Measurements from ENCODE around the gene SLC22A1. TPM values are rescaled to one million over a fixed set of nuclear protein-coding genes. Genes with fewer than 3 reads are reported as not detected.

Gene SLC22A1
- total and polyA plus RNA-seq, 5 donors from 2014 or later = 2.5 TPM; not detected in 4

DNA sequence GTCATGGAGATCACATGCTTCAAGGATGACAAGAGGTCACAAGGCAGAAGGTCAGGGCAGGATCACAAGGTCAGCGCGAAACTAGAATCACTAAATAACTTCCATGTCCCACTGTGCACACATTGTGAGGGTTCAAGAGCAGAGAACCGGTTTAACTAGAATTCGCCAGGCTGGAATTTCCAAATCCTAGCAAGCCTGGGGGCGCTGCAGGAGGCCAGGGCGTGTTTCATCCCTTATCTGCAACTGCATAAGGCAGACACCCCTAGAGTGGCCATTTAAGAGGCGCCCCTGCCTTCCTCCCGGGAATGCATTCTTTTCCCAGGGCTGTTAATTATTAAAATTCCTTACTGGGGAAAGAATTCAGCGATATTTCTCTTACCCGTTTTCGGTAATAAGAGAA is 40.2 kb upstream of the SLC22A1 start:
- Mint-ChIP-seq H3K4me3 (no peak overlapping the region), H3K36me3 (peaks cover 67% of the 10 kb centered on the region), H3K27me3 (no peaks in the 10 kb centered on the region), H3K27ac (no peak overlapping the region), H3K9me3 (no peaks in the 10 kb centered on the region), H3K4me1 (peaks cover 0 to 4% (median 1%) of the 10 kb centered on the region in 4 donors)
- H3K4me3 ChIP-seq (ENCODE audit: low read depth, low read length) = no peak overlapping the region
- no peak for ATAC-seq (ENCODE audit: low read depth in 2 of 2)
- DNase-seq = no peak
- no peaks in the 10 kb centered on the region for H3K9me3 ChIP-seq (ENCODE audit: control insufficient read depth in 2 of 2, low read length in 2 of 2)
- no peak overlapping the region for H3K27ac ChIP-seq (ENCODE audit: insufficient read depth, low read length, poor library complexity, severe bottlenecking)
- H3K36me3 ChIP-seq (ENCODE audit: control insufficient read depth, insufficient read depth, low read length) = peaks cover 94% of the 10 kb centered on the region
- H3K4me1 ChIP-seq (ENCODE audit: control insufficient read depth, insufficient read depth, low read length, poor library complexity, severe bottlenecking) = no peaks in the 10 kb centered on the region
- H3K27me3 ChIP-seq (ENCODE audit: control insufficient read depth, insufficient read depth, low read length) = no peaks in the 10 kb centered on the region

DNA sequence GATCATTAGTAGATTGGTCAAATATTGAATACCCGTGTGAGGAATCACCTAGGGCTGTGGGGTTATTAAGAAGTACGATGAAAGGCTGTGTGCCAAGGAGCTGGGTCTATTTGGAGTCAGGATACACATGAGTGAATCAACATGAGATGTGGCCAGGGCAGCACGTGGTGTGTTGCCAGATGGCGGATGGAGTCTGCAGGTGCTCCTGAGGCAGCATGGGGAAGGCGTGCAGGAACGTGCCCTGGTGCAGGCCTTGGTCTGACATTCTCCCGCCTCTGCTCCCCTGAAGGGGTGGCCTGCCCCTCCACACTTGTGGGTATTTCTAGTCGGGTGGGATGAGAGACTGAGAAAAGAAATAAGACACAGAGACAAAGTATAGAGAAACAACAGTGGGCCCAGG is 39.0 kb upstream of the SLC22A1 start:
- Histone ChIP-seq H3K4me3 (ENCODE audit: low read depth, low read length) (no peak overlapping the region), H3K27ac (ENCODE audit: insufficient read depth, low read length, poor library complexity, severe bottlenecking) (no peak overlapping the region), H3K27me3 (ENCODE audit: control insufficient read depth, insufficient read depth, low read length) (no peaks in the 10 kb centered on the region), H3K36me3 (ENCODE audit: control insufficient read depth, insufficient read depth, low read length) (peaks cover 93% of the 10 kb centered on the region), H3K4me1 (ENCODE audit: control insufficient read depth, insufficient read depth, low read length, poor library complexity, severe bottlenecking) (no peaks in the 10 kb centered on the region), H3K9me3 (ENCODE audit: control insufficient read depth in 2 of 2, low read length in 2 of 2) (no peaks in the 10 kb centered on the region)
- H3K9me3 Mint-ChIP-seq = no peaks in the 10 kb centered on the region
- no peak overlapping the region for H3K27ac Mint-ChIP-seq
- no peak overlapping the region for H3K4me3 Mint-ChIP-seq
- peaks cover 0 to 2% (median 0%) of the 10 kb centered on the region in 4 donors for H3K4me1 Mint-ChIP-seq
- ATAC-seq (ENCODE audit: low read depth in 2 of 2) (no peak), DNase-seq (no peak)
- no peaks in the 10 kb centered on the region for H3K27me3 Mint-ChIP-seq
- peaks cover 66% of the 10 kb centered on the region for H3K36me3 Mint-ChIP-seq

GRCh38 chr6:160084198-160084776 is 37.3 kb upstream of the SLC22A1 start:
- Mint-ChIP-seq H3K4me3 (no peak overlapping the region), H3K27ac (peak overlapping the region in 1 of 3 donors; percentile 57), H3K9me3 (no peaks in the 10 kb centered on the region), H3K36me3 (peaks cover 78% of the 10 kb centered on the region), H3K4me1 (peaks cover 0 to 2% (median 0%) of the 10 kb centered on the region in 4 donors), H3K27me3 (no peaks in the 10 kb centered on the region)
- Histone ChIP-seq H3K36me3 (ENCODE audit: control insufficient read depth, insufficient read depth, low read length) (peaks cover 93% of the 10 kb centered on the region), H3K9me3 (ENCODE audit: control insufficient read depth in 2 of 2, low read length in 2 of 2) (no peaks in the 10 kb centered on the region), H3K27me3 (ENCODE audit: control insufficient read depth, insufficient read depth, low read length) (no peaks in the 10 kb centered on the region), H3K4me3 (ENCODE audit: low read depth, low read length) (no peak overlapping the region), H3K27ac (ENCODE audit: insufficient read depth, low read length, poor library complexity, severe bottlenecking) (no peak overlapping the region), H3K4me1 (ENCODE audit: control insufficient read depth, insufficient read depth, low read length, poor library complexity, severe bottlenecking) (no peaks in the 10 kb centered on the region)
- DNase-seq = no peak
- no peak for ATAC-seq (ENCODE audit: low read depth in 2 of 2)

- Mint-ChIP-seq H3K9me3 (no peaks in the 10 kb centered on the region), H3K4me1 (peaks cover 0 to 2% (median 0%) of the 10 kb centered on the region in 4 donors), H3K4me3 (no peak overlapping the region), H3K27ac (peak overlapping the region in 2 of 3 donors; percentile 36 to 77), H3K36me3 (peaks cover 77% of the 10 kb centered on the region), H3K27me3 (no peaks in the 10 kb centered on the region)
- no peak for ATAC-seq (ENCODE audit: low read depth in 2 of 2)
- H3K4me1 ChIP-seq (ENCODE audit: control insufficient read depth, insufficient read depth, low read length, poor library complexity, severe bottlenecking) = no peaks in the 10 kb centered on the region
- no peak overlapping the region for H3K4me3 ChIP-seq (ENCODE audit: low read depth, low read length)
- no peak for DNase-seq
- no peaks in the 10 kb centered on the region for H3K27me3 ChIP-seq (ENCODE audit: control insufficient read depth, insufficient read depth, low read length)
- H3K27ac ChIP-seq (ENCODE audit: insufficient read depth, low read length, poor library complexity, severe bottlenecking) = no peak overlapping the region
- no peaks in the 10 kb centered on the region for H3K9me3 ChIP-seq (ENCODE audit: control insufficient read depth in 2 of 2, low read length in 2 of 2)
- peaks cover 93% of the 10 kb centered on the region for H3K36me3 ChIP-seq (ENCODE audit: control insufficient read depth, insufficient read depth, low read length)
Observed at GRCh38 chr6:160085226-160085625, 36.4 kb upstream of the SLC22A1 start.

- Mint-ChIP-seq H3K36me3 (peaks cover 77% of the 10 kb centered on the region), H3K27me3 (no peaks in the 10 kb centered on the region), H3K4me3 (no peak overlapping the region), H3K9me3 (no peaks in the 10 kb centered on the region), H3K27ac (peak overlapping the region in 2 of 3 donors; percentile 36 to 77), H3K4me1 (peaks cover 0 to 2% (median 0%) of the 10 kb centered on the region in 4 donors)
- ATAC-seq (ENCODE audit: low read depth in 2 of 2) = no peak
- Histone ChIP-seq H3K4me3 (ENCODE audit: low read depth, low read length) (no peak overlapping the region), H3K4me1 (ENCODE audit: control insufficient read depth, insufficient read depth, low read length, poor library complexity, severe bottlenecking) (no peaks in the 10 kb centered on the region), H3K9me3 (ENCODE audit: control insufficient read depth in 2 of 2, low read length in 2 of 2) (no peaks in the 10 kb centered on the region), H3K27ac (ENCODE audit: insufficient read depth, low read length, poor library complexity, severe bottlenecking) (no peak overlapping the region), H3K36me3 (ENCODE audit: control insufficient read depth, insufficient read depth, low read length) (peaks cover 95% of the 10 kb centered on the region), H3K27me3 (ENCODE audit: control insufficient read depth, insufficient read depth, low read length) (no peaks in the 10 kb centered on the region)
- no peak for DNase-seq
Observed at GRCh38 chr6:160085713-160086505, 35.7 kb upstream of the SLC22A1 start.

DNA sequence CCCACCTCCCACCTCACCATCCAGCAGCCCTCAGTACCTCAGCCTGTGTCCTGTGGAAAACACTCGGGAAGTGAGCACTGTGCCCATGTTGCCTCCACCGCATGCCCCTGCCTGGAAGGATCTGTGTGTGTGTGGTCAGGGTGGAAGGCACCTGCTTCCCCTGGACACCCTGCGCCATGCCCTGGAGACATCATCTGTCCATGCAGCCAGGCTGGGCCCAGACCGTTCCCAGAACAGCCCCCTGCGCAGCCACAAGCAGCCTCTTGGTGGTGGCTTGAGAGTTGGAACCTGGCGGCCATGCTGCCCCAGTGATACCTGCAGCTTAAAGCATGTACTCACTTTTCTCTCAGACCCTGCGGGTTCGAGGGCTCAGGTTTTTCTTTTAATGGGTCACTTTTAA is 34.9 kb upstream of the SLC22A1 start:
- Mint-ChIP-seq H3K9me3 (no peaks in the 10 kb centered on the region), H3K36me3 (peaks cover 69% of the 10 kb centered on the region), H3K27me3 (no peaks in the 10 kb centered on the region), H3K4me1 (peaks cover 0 to 2% (median 0%) of the 10 kb centered on the region in 4 donors), H3K4me3 (no peak overlapping the region), H3K27ac (peak overlapping the region in 1 of 3 donors; percentile 25)
- Histone ChIP-seq H3K4me3 (ENCODE audit: low read depth, low read length) (no peak overlapping the region), H3K27ac (ENCODE audit: insufficient read depth, low read length, poor library complexity, severe bottlenecking) (no peak overlapping the region), H3K36me3 (ENCODE audit: control insufficient read depth, insufficient read depth, low read length) (peaks cover 94% of the 10 kb centered on the region), H3K9me3 (ENCODE audit: control insufficient read depth in 2 of 2, low read length in 2 of 2) (no peaks in the 10 kb centered on the region), H3K27me3 (ENCODE audit: control insufficient read depth, insufficient read depth, low read length) (no peaks in the 10 kb centered on the region), H3K4me1 (ENCODE audit: control insufficient read depth, insufficient read depth, low read length, poor library complexity, severe bottlenecking) (no peaks in the 10 kb centered on the region)
- no peak for ATAC-seq (ENCODE audit: low read depth in 2 of 2)
- no peak for DNase-seq

GRCh38 chr6:160088069-160088783 is 33.4 kb upstream of the SLC22A1 start:
- Mint-ChIP-seq H3K36me3 (peaks cover 66% of the 10 kb centered on the region), H3K27ac (peak overlapping the region in 1 of 3 donors; percentile 80)
- H3K4me1 ChIP-seq (ENCODE audit: control insufficient read depth, insufficient read depth, low read length, poor library complexity, severe bottlenecking) = no peaks in the 10 kb centered on the region

More at GRCh38 chr6:160088069-160088783, 33.4 kb upstream of the SLC22A1 start:
- peaks cover 94% of the 10 kb centered on the region for H3K36me3 ChIP-seq (ENCODE audit: control insufficient read depth, insufficient read depth, low read length)
- H3K4me3 ChIP-seq (ENCODE audit: low read depth, low read length) = no peak overlapping the region
- no peaks in the 10 kb centered on the region for H3K27me3 ChIP-seq (ENCODE audit: control insufficient read depth, insufficient read depth, low read length)
- ATAC-seq (ENCODE audit: low read depth in 2 of 2) (no peak), DNase-seq (no peak)
- Mint-ChIP-seq H3K9me3 (no peaks in the 10 kb centered on the region), H3K4me3 (no peak overlapping the region), H3K4me1 (peaks cover 0 to 2% (median 0%) of the 10 kb centered on the region in 4 donors), H3K27me3 (no peaks in the 10 kb centered on the region)
- no peak overlapping the region for H3K27ac ChIP-seq (ENCODE audit: insufficient read depth, low read length, poor library complexity, severe bottlenecking)
- no peaks in the 10 kb centered on the region for H3K9me3 ChIP-seq (ENCODE audit: control insufficient read depth in 2 of 2, low read length in 2 of 2)

Measured in CD4-positive, CD25-positive, alpha-beta regulatory T cell (primary cell).